B cell (primary cell): ENCODE results near the gene SLC2A9. TPM values are rescaled to one million over a fixed set of nuclear protein-coding genes. Genes with fewer than 3 reads are reported as not detected.

Experiments
- ATAC-seq: fragments of 200-7000 bp; cut with Tn5 transposase; one replicate; pipeline ENCODE4 v1.10.0; 2021; ENCODE audit warnings: low read depth, mild to moderate bottlenecking, moderate number of reproducible peaks, moderate library complexity
- CTCF ChIA-PET: fragments of 350-600 bp; sonication (Branson Sonifier 250); formaldehyde crosslinking; loops from one replicate; lab custom pipeline; 2021; ENCODE audit warnings: antibody characterized with exemption, inconsistent platforms; lab: Charles Lee
- POLR2A ChIA-PET: fragments of 350-600 bp; sonication (Branson Sonifier 250); formaldehyde crosslinking; loops from one replicate; lab custom pipeline; 2021; ENCODE audit warnings: antibody characterized with exemption; lab: Charles Lee
- DNase-seq: peaks from one replicate; pipeline ENCODE4 v3.0.0; 2013
- H2AFZ ChIP-seq: 2 replicates; pipeline ENCODE4 v1.6.1; 2012; ENCODE audit warnings: mild to moderate bottlenecking, low read depth, low read length; ENCODE audit not compliant: insufficient read depth, poor library complexity, severe bottlenecking
- H3K27ac ChIP-seq, 2 donors: 1 replicate in 1 of 2; 2 replicates in 1 of 2; pipeline ENCODE4 v1.5.1; 2012 to 2013; ENCODE audit warnings: low read length in 2 of 2, mild to moderate bottlenecking in 2 of 2, moderate library complexity in 1 of 2
- H3K27me3 ChIP-seq, 4 experiments: fragments of 200-600 bp in 1 of 4; sonication (generic) in 1 of 4; replicated peaks in 1 of 4; 1 replicate in 2 of 4; 2 replicates in 2 of 4; pipeline versions ENCODE4 v1.6.1 to v1.7.0; 2013 to 2016; ENCODE audit warnings: low read length in 3 of 4, mild to moderate bottlenecking in 2 of 4, mixed read lengths in 1 of 4, moderate library complexity in 1 of 4; ENCODE audit not compliant: insufficient read depth in 4 of 4, control insufficient read depth in 3 of 4; ENCODE audit errors: control extremely low read depth in 1 of 4
- H3K36me3 ChIP-seq, 2 experiments: replicated peaks in 1 of 2; 1 replicate in 1 of 2; 2 replicates in 1 of 2; pipeline versions ENCODE4 v1.6.1 to v1.7.1; 2013; ENCODE audit warnings: low read length in 1 of 2; ENCODE audit not compliant: insufficient read depth in 2 of 2, control insufficient read depth in 1 of 2; ENCODE audit errors: control extremely low read depth in 1 of 2, extremely low read depth in 1 of 2
- H3K4me1 ChIP-seq, 2 donors: fragments of 200-600 bp in 1 of 2; sonication (generic) in 1 of 2; 1 replicate in 1 of 2; 2 replicates in 1 of 2; pipeline versions ENCODE4 v1.5.1 to v1.6.1; 2013 to 2017; ENCODE audit warnings: low read length in 2 of 2; ENCODE audit not compliant: control insufficient read depth in 2 of 2, insufficient read depth in 2 of 2
- H3K4me2 ChIP-seq: replicated peaks from 2 replicates; pipeline ENCODE3; 2012; ENCODE audit warnings: mild to moderate bottlenecking, low read depth, low read length; ENCODE audit not compliant: poor library complexity, severe bottlenecking
- H3K4me3 ChIP-seq, 5 experiments: fragments of 200-600 bp in 1 of 5; sonication (generic) in 1 of 5; 1 replicate in 3 of 5; 2 replicates in 2 of 5; pipeline versions ENCODE4 v1.5.1 to v1.7.0; 2011 to 2016; ENCODE audit warnings: low read length in 4 of 5, mild to moderate bottlenecking in 4 of 5, low read depth in 2 of 5, control low read depth in 1 of 5, moderate library complexity in 1 of 5; ENCODE audit not compliant: insufficient read depth in 1 of 5; ENCODE audit errors: control extremely low read depth in 1 of 5, extremely low read depth in 1 of 5
- H3K79me2 ChIP-seq: fragments of 200-600 bp; sonication (generic); one replicate; pipeline ENCODE4 v1.6.0; 2016; ENCODE audit warnings: low read length; ENCODE audit not compliant: control insufficient read depth, insufficient read depth
- H3K9ac ChIP-seq: fragments of 200-600 bp; sonication (generic); 2 replicates; pipeline ENCODE4 v1.6.1; 2017; ENCODE audit warnings: mild to moderate bottlenecking, low read length, moderate library complexity
- H3K9me3 ChIP-seq, 3 donors: one replicate each; pipeline versions ENCODE4 v1.6.1 to v1.7.1; 2013; ENCODE audit warnings: low read length in 2 of 3; ENCODE audit not compliant: control insufficient read depth in 2 of 3, insufficient read depth in 1 of 3; ENCODE audit errors: control extremely low read depth in 1 of 3
- H4K20me1 ChIP-seq: 2 replicates; pipeline ENCODE4 v1.6.0; 2012; ENCODE audit warnings: mild to moderate bottlenecking, low read length; ENCODE audit not compliant: insufficient read depth, control insufficient read depth, poor library complexity, severe bottlenecking
- H3K27ac Mint-ChIP-seq: one replicate; pipeline ENCODE4 v1.8.0; 2021; ENCODE audit warnings: mixed read lengths
- H3K27me3 Mint-ChIP-seq: one replicate; pipeline ENCODE4 v1.8.0; 2021; ENCODE audit warnings: mixed read lengths
- H3K4me1 Mint-ChIP-seq: one replicate; pipeline ENCODE4 v1.8.0; 2021; ENCODE audit warnings: mixed read lengths
- H3K4me3 Mint-ChIP-seq: one replicate; pipeline ENCODE4 v1.8.0; 2021; ENCODE audit warnings: mixed read lengths
- H3K9me3 Mint-ChIP-seq: one replicate; pipeline ENCODE4 v1.8.0; 2022; ENCODE audit warnings: mixed read lengths; ENCODE audit not compliant: insufficient read depth
- CTCF ChIP-seq: fragments of 200-600 bp; IDR thresholded peaks from one replicate; pipeline ENCODE4 v1.8.0; 2022; ENCODE audit warnings: antibody characterized with exemption, mild to moderate bottlenecking
- EZH2 ChIP-seq: IDR thresholded peaks from 2 replicates; pipeline ENCODE4 v1.6.1; 2012; ENCODE audit warnings: borderline replicate concordance, low read depth, mild to moderate bottlenecking, moderate library complexity, low read length; ENCODE audit not compliant: insufficient read depth, poor library complexity, severe bottlenecking
- WGBS: methylation state at CpG from one replicate; pipeline ENCODE4 v1.1.5; 2013; ENCODE audit warnings: missing lambda C conversion rate; ENCODE audit not compliant: insufficient coverage; 5-methylcytosine and 5-hydroxymethylcytosine counted together
- intact Hi-C: fragments of 100-400 bp; cut with micrococcal nuclease; formaldehyde crosslinking; loops from one replicate; pipeline ENCODE4 v1.10.0; 2022
- polyA plus RNA-seq: library from polyadenylated mRNA; depleted of rRNA; stranded (reverse); fragments of >200 nt; gene quantifications from 2 replicates; pipeline ENCODE4 v1.2.3, GENCODE V29; 2012
- total RNA-seq, 2 donors: library from RNA; stranded (reverse); fragments of 120-200 nt in 1 of 2; gene quantifications; 1 replicate in 1 of 2; 2 replicates in 1 of 2; pipeline versions ENCODE4 v1.2.3 to v1.2.4, GENCODE V29; 2013 to 2022

Gene SLC2A9
- total and polyA plus RNA-seq, 2 donors (not counting 1 experiment from before 2014, with no cell fraction given) = 0.89 to 2.1 TPM

- 100% methylated on average over 1 of the region's 1 CpG for WGBS
- ATAC-seq (no peak), DNase-seq (no peak)
- no peak overlapping the region for H3K27ac Mint-ChIP-seq
- ChIA-PET POLR2A (no interaction called here), CTCF (no interaction called here)
- Histone ChIP-seq H3K36me3 (no peaks in the 10 kb centered on the region), H3K9me3 (no peaks in the 10 kb centered on the region), H4K20me1 (no peaks in the 10 kb centered on the region), H3K79me2 (no peaks in the 10 kb centered on the region), H3K4me2 (no peak overlapping the region), H3K4me1 (no peaks in the 10 kb centered on the region), H3K9ac (no peak overlapping the region), H3K4me3 (no peak overlapping the region), H3K27ac (no peak overlapping the region), H3K27me3 (no peaks in the 10 kb centered on the region), H2AFZ (no peak overlapping the region)
- TF ChIP-seq EZH2 = no peak
- TF ChIP-seq CTCF = no peak
- H3K9me3 Mint-ChIP-seq = no peaks in the 10 kb centered on the region
- H3K27me3 Mint-ChIP-seq = peaks cover 5% of the 10 kb centered on the region
- intact Hi-C loops = no loop called here
- no peaks in the 10 kb centered on the region for H3K4me1 Mint-ChIP-seq
- H3K4me3 Mint-ChIP-seq = no peak overlapping the region
Measured at GRCh38 chr4:9933956-9934355, 87.3 kb downstream of the SLC2A9 start.

DNA sequence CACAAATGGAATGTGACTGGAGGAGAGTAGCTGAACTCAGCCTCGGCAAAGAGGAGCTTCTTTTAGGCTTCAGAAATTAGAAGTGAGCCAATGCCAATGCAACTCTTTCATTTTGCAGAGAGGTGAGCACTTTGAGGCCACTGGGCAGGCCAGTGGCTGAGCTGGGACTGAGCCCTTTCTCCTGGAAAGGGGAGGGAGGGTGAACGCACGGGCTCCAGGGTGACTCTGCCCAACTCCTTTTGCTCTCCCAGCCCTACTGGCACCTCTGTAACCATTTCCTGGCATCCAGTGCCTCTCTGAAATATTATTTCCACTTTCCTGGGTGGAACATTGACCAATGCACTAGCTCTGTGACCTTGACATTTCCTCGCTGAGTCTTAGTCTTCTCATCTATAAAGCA is 88.1 kb downstream of the SLC2A9 start:
- WGBS = 88% methylated on average over 1 of the region's 4 CpGs
- TF ChIP-seq EZH2 = no peak
- no peak for TF ChIP-seq CTCF
- H4K20me1 ChIP-seq = no peaks in the 10 kb centered on the region
- no peaks in the 10 kb centered on the region for H3K9me3 ChIP-seq
- no peak overlapping the region for H3K27ac Mint-ChIP-seq
- no peak overlapping the region for H3K27ac ChIP-seq
- no peak for DNase-seq
- intact Hi-C loops = no loop called here
- H3K4me1 Mint-ChIP-seq = no peaks in the 10 kb centered on the region
- no peaks in the 10 kb centered on the region for H3K4me1 ChIP-seq
- no peak overlapping the region for H3K4me3 ChIP-seq
- ChIA-PET CTCF (no interaction called here), POLR2A (no interaction called here)
- H3K4me2 ChIP-seq = no peak overlapping the region
- no peaks in the 10 kb centered on the region for H3K27me3 ChIP-seq
- H2AFZ ChIP-seq = no peak overlapping the region
- H3K4me3 Mint-ChIP-seq = no peak overlapping the region
- ATAC-seq = no peak
- peaks cover 8% of the 10 kb centered on the region for H3K27me3 Mint-ChIP-seq
- no peaks in the 10 kb centered on the region for H3K79me2 ChIP-seq
- H3K9ac ChIP-seq = no peak overlapping the region
- no peaks in the 10 kb centered on the region for H3K9me3 Mint-ChIP-seq
- no peaks in the 10 kb centered on the region for H3K36me3 ChIP-seq
